ENCODE data around the gene IL7R. TPM values are rescaled to one million over a fixed set of nuclear protein-coding genes. Genes with fewer than 3 reads are reported as not detected.
"Not testable (repeated sequence)": the region's sequence is repeated elsewhere in the genome, so short reads cannot be mapped to it uniquely, and the experiment has no call there.

IL7R gene
- polyA plus RNA-seq, 1 donor = 2.4 TPM

- no peak for DNase-seq (ENCODE audit: low read depth)
These were observed 13.8 kb upstream of the IL7R start for GRCh38 chr5:35842856-35843255.

- not testable (repeated sequence) for DNase-seq (ENCODE audit: low read depth)
These were observed 11.2 kb upstream of the IL7R start for GRCh38 chr5:35845508-35845907.

- DNase-seq (ENCODE audit: low read depth) = peak; percentile 22
These were observed 9.2 kb upstream of the IL7R start for GRCh38 chr5:35847491-35847890.

- peak; percentile 45 for DNase-seq (ENCODE audit: low read depth)
These were observed 8.7 kb upstream of the IL7R start for GRCh38 chr5:35847961-35848360.

GRCh38 chr5:35849860-35850259, 6.8 kb upstream of the IL7R start:
- DNase-seq (ENCODE audit: low read depth) = no peak

GRCh38 chr5:35850967-35851680, 5.6 kb upstream of the IL7R start:
- DNase-seq (ENCODE audit: low read depth) = no peak

- no peak for DNase-seq (ENCODE audit: low read depth)
These were observed 4.5 kb upstream of the IL7R start for GRCh38 chr5:35852084-35852734.

- DNase-seq (ENCODE audit: low read depth) = no peak
These were observed 3.9 kb upstream of the IL7R start for GRCh38 chr5:35852773-35853172.

GRCh38 chr5:35853631-35854030, 3.1 kb upstream of the IL7R start:
- no peak for DNase-seq (ENCODE audit: low read depth)

- no peak for DNase-seq (ENCODE audit: low read depth)
These were observed 2.4 kb upstream of the IL7R start for GRCh38 chr5:35854248-35854647.

GRCh38 chr5:35855187-35855586, 1.5 kb upstream of the IL7R start:
- no peak for DNase-seq (ENCODE audit: low read depth)

GRCh38 chr5:35856186-35856764, 416 bp upstream of the IL7R start:
- not testable (repeated sequence) for DNase-seq (ENCODE audit: low read depth)

- no peak for DNase-seq (ENCODE audit: low read depth)
These were observed 1.0 kb downstream of the IL7R start for GRCh38 chr5:35857606-35858205.

- DNase-seq (ENCODE audit: low read depth) = no peak
These were observed 2.5 kb downstream of the IL7R start for GRCh38 chr5:35859101-35859661.

- no peak for DNase-seq (ENCODE audit: low read depth)
These were observed 4.0 kb downstream of the IL7R start for GRCh38 chr5:35860686-35861085.

- DNase-seq (ENCODE audit: low read depth) = no peak
These were observed 5.0 kb downstream of the IL7R start for GRCh38 chr5:35861718-35862117.

GRCh38 chr5:35862126-35862525, 5.4 kb downstream of the IL7R start:
- no peak for DNase-seq (ENCODE audit: low read depth)

GRCh38 chr5:35863159-35863558, 6.5 kb downstream of the IL7R start:
- no peak for DNase-seq (ENCODE audit: low read depth)

GRCh38 chr5:35867998-35868397, 11.3 kb downstream of the IL7R start:
- no peak for DNase-seq (ENCODE audit: low read depth)

- DNase-seq (ENCODE audit: low read depth) = no peak
These were observed 13.1 kb downstream of the IL7R start for GRCh38 chr5:35869685-35870277.

- DNase-seq (ENCODE audit: low read depth) = no peak
These were observed 13.9 kb downstream of the IL7R start for GRCh38 chr5:35870605-35871004.

- no peak for DNase-seq (ENCODE audit: low read depth)
These were observed 19.8 kb downstream of the IL7R start for GRCh38 chr5:35876454-35876853.
